AG09319 (cell line): Measurements from ENCODE around the gene PEX7.

Experiments
- DNase-seq: peaks from one replicate; pipeline ENCODE4 v3.0.0-alpha.2; 2010; ENCODE audit warnings: low read depth; ENCODE audit errors: extremely low read depth
- CTCF ChIP-seq: IDR thresholded peaks from 2 replicates; pipeline ENCODE4 v1.5.1; 2011; ENCODE audit warnings: low read depth, mild to moderate bottlenecking, inconsistent platforms, low read length, moderate library complexity

The PEX7 gene

GRCh38 chr6:136779682-136780081 is 42.7 kb upstream of the PEX7 start:
- no peak for DNase-seq
- TF ChIP-seq CTCF, result no peak

DNA sequence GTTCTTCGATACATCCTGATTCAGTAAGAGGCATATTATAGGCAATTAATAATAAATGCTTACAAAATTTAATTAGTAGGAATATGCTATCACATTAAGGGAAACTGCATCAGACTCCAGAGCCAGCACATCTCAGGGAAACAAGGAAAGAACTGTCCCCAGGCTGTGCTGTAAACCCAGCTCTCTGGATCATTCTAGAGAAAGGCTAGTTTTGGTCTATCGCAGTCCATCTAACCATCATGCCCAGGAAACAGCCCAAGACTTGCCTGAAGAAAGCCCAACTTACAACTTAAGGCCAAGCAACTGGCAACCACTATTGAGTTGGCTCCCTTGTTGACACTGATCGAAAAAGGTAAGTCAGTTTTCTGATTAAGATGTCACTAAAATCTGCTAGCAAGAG is 41.4 kb upstream of the PEX7 start:
- TF ChIP-seq CTCF, result no peak
- DNase-seq, result no peak

GRCh38 chr6:136782021-136782770 is 40.2 kb upstream of the PEX7 start:
- no peak for TF ChIP-seq CTCF
- DNase-seq, result no peak

- TF ChIP-seq CTCF, result no peak
- no peak for DNase-seq
Observed at GRCh38 chr6:136783021-136783420, 39.4 kb upstream of the PEX7 start.

DNA sequence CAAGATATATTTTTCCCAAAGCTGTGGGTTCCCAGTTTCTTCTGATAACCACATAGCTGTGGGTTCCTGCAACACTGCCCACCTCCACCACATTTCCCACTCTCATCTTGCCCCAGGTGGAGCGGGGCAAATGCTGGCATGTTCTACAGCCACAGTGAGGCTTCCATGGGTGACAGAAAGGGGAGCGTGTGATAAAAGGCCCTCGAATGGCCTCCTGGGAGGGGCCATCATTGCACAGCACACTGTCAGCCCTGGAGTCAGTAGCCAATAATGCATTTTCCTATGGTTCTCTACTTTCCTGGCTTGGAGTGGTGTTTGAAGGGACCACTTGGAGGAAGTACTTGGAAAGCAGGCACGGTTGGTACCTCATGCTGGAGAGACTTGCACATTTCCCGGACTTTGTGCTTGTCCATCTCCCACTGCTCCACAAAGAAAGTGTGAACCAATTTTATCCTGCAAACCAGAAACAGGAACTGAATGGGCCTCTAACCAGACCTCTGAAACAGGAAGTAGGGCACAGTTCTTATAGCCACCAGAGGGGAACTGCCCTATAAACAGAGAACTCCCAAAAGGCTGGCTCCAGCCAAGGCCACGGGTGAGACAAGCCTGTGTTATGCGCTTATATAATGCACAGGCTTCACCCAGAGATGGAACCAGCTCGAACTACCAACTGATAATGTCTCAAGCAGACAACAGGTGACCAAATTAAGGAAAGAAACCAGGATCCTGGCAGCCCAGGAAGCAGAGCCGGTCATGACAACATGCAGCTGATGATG is 38.7 kb upstream of the PEX7 start:
- no peak for TF ChIP-seq CTCF
- no peak for DNase-seq

GRCh38 chr6:136784271-136784664 is 38.1 kb upstream of the PEX7 start:
- no peak for TF ChIP-seq CTCF
- no peak for DNase-seq
